Neuronal stem cell (in vitro differentiated cells): ENCODE results near the gene CCDC180. TPM values are rescaled to one million over a fixed set of nuclear protein-coding genes. Genes with fewer than 3 reads are reported as not detected.
"Not testable (repeated sequence)": the region's sequence is repeated elsewhere in the genome, so short reads cannot be mapped to it uniquely, and the experiment has no call there.

Experiments used
- DNase-seq: peaks from one replicate; pipeline ENCODE4 v3.0.0-alpha.2; 2013; ENCODE audit warnings: low spot score
- H2AFZ ChIP-seq: one replicate; pipeline ENCODE4 v1.6.1; 2013; ENCODE audit warnings: mild to moderate bottlenecking, low read length, inconsistent platforms
- H2AK5ac ChIP-seq: 2 replicates; pipeline ENCODE4 v1.6.1; 2013; ENCODE audit warnings: low read depth, mild to moderate bottlenecking, inconsistent platforms, low read length, moderate library complexity, mixed read lengths
- H2BK120ac ChIP-seq: 2 replicates; pipeline ENCODE4 v1.6.1; 2013; ENCODE audit warnings: low read depth, mild to moderate bottlenecking, inconsistent platforms, low read length, moderate library complexity, mixed read lengths
- H2BK12ac ChIP-seq: one replicate; pipeline ENCODE4 v1.6.1; 2013; ENCODE audit warnings: low read length, inconsistent platforms
- H2BK15ac ChIP-seq: 2 replicates; pipeline ENCODE4 v1.6.1; 2013; ENCODE audit warnings: mild to moderate bottlenecking, low read length, inconsistent platforms, mixed read lengths
- H2BK5ac ChIP-seq: one replicate; pipeline ENCODE4 v1.6.1; 2013; ENCODE audit warnings: inconsistent platforms, mild to moderate bottlenecking, low read length, moderate library complexity
- H3K14ac ChIP-seq: one replicate; pipeline ENCODE4 v1.6.1; 2013; ENCODE audit warnings: low read length, inconsistent platforms
- H3K18ac ChIP-seq: 2 replicates; pipeline ENCODE4 v1.6.1; 2013; ENCODE audit warnings: low read length, inconsistent platforms
- H3K23ac ChIP-seq: 2 replicates; pipeline ENCODE4 v1.6.1; 2013; ENCODE audit warnings: low read depth, mild to moderate bottlenecking, mixed read lengths, low read length, inconsistent platforms; ENCODE audit not compliant: poor library complexity
- H3K27ac ChIP-seq: replicated peaks from 3 replicates; pipeline ENCODE4 v1.5.1; 2013; ENCODE audit warnings: low read length, inconsistent platforms
- H3K27me3 ChIP-seq, 3 experiments: 2 replicates each; pipeline ENCODE4 v1.6.1; 2013; ENCODE audit warnings: low read length in 3 of 3, mild to moderate bottlenecking in 2 of 3, inconsistent platforms in 1 of 3, low read depth in 1 of 3, mixed read lengths in 1 of 3, moderate library complexity in 1 of 3; ENCODE audit not compliant: control insufficient read depth in 3 of 3, insufficient read depth in 3 of 3
- H3K36me3 ChIP-seq, 2 donors: replicated peaks in 1 of 2; 2 replicates each; pipeline ENCODE4 v1.6.1; 2013; ENCODE audit warnings: low read length in 2 of 2; ENCODE audit not compliant: control insufficient read depth in 2 of 2, insufficient read depth in 2 of 2
- H3K4ac ChIP-seq: 2 replicates; pipeline ENCODE4 v1.6.1; 2013; ENCODE audit warnings: inconsistent platforms, mild to moderate bottlenecking, low read length, moderate library complexity
- H3K4me1 ChIP-seq, 2 donors: 1 replicate in 1 of 2; 2 replicates in 1 of 2; pipeline ENCODE4 v1.6.1; 2013; ENCODE audit warnings: low read length in 2 of 2, low read depth in 1 of 2; ENCODE audit not compliant: control insufficient read depth in 2 of 2, insufficient read depth in 1 of 2
- H3K4me2 ChIP-seq: one replicate; pipeline ENCODE4 v1.6.1; 2013; ENCODE audit warnings: mild to moderate bottlenecking, low read length, inconsistent platforms; ENCODE audit not compliant: insufficient read depth, poor library complexity, severe bottlenecking
- H3K4me3 ChIP-seq, 2 donors: 2 replicates each; pipeline ENCODE4 v1.5.1; 2013; ENCODE audit warnings: low read length in 2 of 2, mild to moderate bottlenecking in 2 of 2, inconsistent platforms in 1 of 2, moderate library complexity in 1 of 2
- H3K79me1 ChIP-seq: one replicate; pipeline ENCODE4 v1.6.1; 2013; ENCODE audit warnings: low read depth, mild to moderate bottlenecking, inconsistent platforms, low read length, moderate library complexity
- H3K9ac ChIP-seq: one replicate; pipeline ENCODE4 v1.6.1; 2013; ENCODE audit warnings: mild to moderate bottlenecking, low read depth, low read length, inconsistent platforms; ENCODE audit not compliant: poor library complexity
- H3K9me3 ChIP-seq, 2 donors: replicated peaks in 1 of 2; 2 replicates each; pipeline versions ENCODE3 to v1.6.1; 2013; ENCODE audit warnings: low read length in 2 of 2, mild to moderate bottlenecking in 2 of 2, inconsistent platforms in 1 of 2, low read depth in 1 of 2, mixed read lengths in 1 of 2, moderate library complexity in 1 of 2; ENCODE audit not compliant: control insufficient read depth in 2 of 2, insufficient read depth in 1 of 2
- H4K8ac ChIP-seq: one replicate; pipeline ENCODE4 v1.6.1; 2013; ENCODE audit warnings: low read depth, mild to moderate bottlenecking, inconsistent platforms, low read length, moderate library complexity
- H4K91ac ChIP-seq: one replicate; pipeline ENCODE4 v1.6.1; 2013; ENCODE audit warnings: low read length, low read depth, mild to moderate bottlenecking, inconsistent platforms; ENCODE audit not compliant: poor library complexity
- WGBS, 2 donors: extraction: QIAGEN DNeasy Blood & Tissue Kit; methylation state at CpG; one replicate each; pipeline ENCODE4 v1.1.7; 2013; ENCODE audit warnings: missing lambda C conversion rate in 2 of 2, mixed read lengths in 1 of 2; ENCODE audit not compliant: insufficient read length in 2 of 2, insufficient replicate concordance in 1 of 2; ENCODE audit errors: extremely low coverage in 2 of 2; 5-methylcytosine and 5-hydroxymethylcytosine counted together
- polyA plus RNA-seq, 2 experiments: library from polyadenylated mRNA; stranded (reverse); fragments of 200-250 nt; gene quantifications; one replicate each; pipeline ENCODE4 v1.2.3, GENCODE V29; 2013

The CCDC180 gene
- polyA plus RNA-seq (2013, experiment 1 of 2) = 2.5 TPM
- 2.8 TPM for polyA plus RNA-seq (2013, experiment 2 of 2)

GRCh38 chr9:97307500-97308163 is at the start of gene CCDC180:
Gene CCDC180, plus strand, starts transcription at chr9:97307659. Its CDS starts 405 bp downstream, at chr9:97308064.
- H4K91ac ChIP-seq = no peak within 1 kb of the TSS
- no peaks in the 10 kb centered on the region for H3K9me3 ChIP-seq
- peak within 1 kb of the TSS in 1 of 2 donors; percentile 40 for H3K4me3 ChIP-seq
- H3K27me3 ChIP-seq = no peaks in the 10 kb centered on the region
- H3K4me2 ChIP-seq = peak within 1 kb of the TSS; percentile 40
- no peak for DNase-seq
- no peak within 1 kb of the TSS for H3K4ac ChIP-seq
- peak within 1 kb of the TSS; percentile 70 for H2AFZ ChIP-seq
- no peak within 1 kb of the TSS for H2BK15ac ChIP-seq
- WGBS, 2 donors = no CpG with 5 or more reads among the region's 42 CpGs
- H2BK5ac ChIP-seq = no peak within 1 kb of the TSS
- H3K27ac ChIP-seq = no peak within 1 kb of the TSS
- peaks cover 0 to 7% of the 10 kb centered on the region in 2 donors for H3K4me1 ChIP-seq
- no peaks in the 10 kb centered on the region for H3K79me1 ChIP-seq
- H3K9ac ChIP-seq = no peak within 1 kb of the TSS
- H2BK120ac ChIP-seq = no peak within 1 kb of the TSS
- peak within 1 kb of the TSS; percentile 61 for H3K23ac ChIP-seq
- no peak within 1 kb of the TSS for H2AK5ac ChIP-seq
- H4K8ac ChIP-seq = no peak within 1 kb of the TSS
- H3K18ac ChIP-seq = peak within 1 kb of the TSS; percentile 4
- H3K14ac ChIP-seq = no peak within 1 kb of the TSS
- no peak within 1 kb of the TSS for H2BK12ac ChIP-seq
- peaks cover 2 to 17% of the 10 kb centered on the region in 2 donors for H3K36me3 ChIP-seq

GRCh38 chr9:97259834-97260514 is 47.5 kb upstream of the CCDC180 start:
- H3K9ac ChIP-seq, H2BK120ac ChIP-seq, H2AK5ac ChIP-seq, H3K14ac ChIP-seq, H3K4me1 ChIP-seq, H3K4ac ChIP-seq, H3K27me3 ChIP-seq, H2BK15ac ChIP-seq, H3K4me3 ChIP-seq, H2BK5ac ChIP-seq, H3K79me1 ChIP-seq, H3K27ac ChIP-seq, H2BK12ac ChIP-seq, H3K23ac ChIP-seq, H3K4me2 ChIP-seq, H3K9me3 ChIP-seq, H3K36me3 ChIP-seq, DNase-seq, H3K18ac ChIP-seq, H2AFZ ChIP-seq, H4K8ac ChIP-seq, H4K91ac ChIP-seq: not testable (repeated sequence)
- WGBS, 2 donors = no CpG with 5 or more reads among the region's 4 CpGs

- DNase-seq = no peak
- Histone ChIP-seq H3K27me3 (no peaks in the 10 kb centered on the region), H2BK5ac (no peak overlapping the region), H2BK15ac (no peak overlapping the region), H3K9ac (peak overlapping the region; percentile 70), H4K8ac (no peak overlapping the region), H3K4me2 (peak overlapping the region; percentile 25), H3K79me1 (no peaks in the 10 kb centered on the region), H2BK12ac (no peak overlapping the region), H3K4me3 (no peak overlapping the region), H3K9me3 (no peaks in the 10 kb centered on the region), H3K14ac (no peak overlapping the region), H2AFZ (peak overlapping the region; percentile 35), H4K91ac (no peak overlapping the region), H3K4ac (no peak overlapping the region), H3K36me3 (no peaks in the 10 kb centered on the region), H2BK120ac (no peak overlapping the region), H3K18ac (no peak overlapping the region), H3K27ac (no peak overlapping the region), H2AK5ac (no peak overlapping the region), H3K4me1 (peaks cover 0 to 2% of the 10 kb centered on the region in 2 donors), H3K23ac (no peak overlapping the region)
- no CpG with 5 or more reads among the region's 29 CpGs for WGBS, 2 donors
Measured at GRCh38 chr9:97271292-97271691, 36.2 kb upstream of the CCDC180 start.

GRCh38 chr9:97272072-97272471 is 35.4 kb upstream of the CCDC180 start:
- Histone ChIP-seq H3K4me3 (no peak overlapping the region), H2AK5ac (no peak overlapping the region), H2BK120ac (no peak overlapping the region), H3K79me1 (no peaks in the 10 kb centered on the region), H2BK12ac (no peak overlapping the region), H2BK15ac (no peak overlapping the region), H3K14ac (no peak overlapping the region), H4K91ac (no peak overlapping the region), H3K9me3 (no peaks in the 10 kb centered on the region), H4K8ac (no peak overlapping the region), H3K4me2 (no peak overlapping the region), H3K4ac (no peak overlapping the region), H3K18ac (no peak overlapping the region), H3K23ac (no peak overlapping the region), H3K27ac (no peak overlapping the region), H3K27me3 (no peaks in the 10 kb centered on the region), H2AFZ (no peak overlapping the region), H3K36me3 (peaks cover 0 to under 1% of the 10 kb centered on the region in 2 donors), H3K9ac (no peak overlapping the region), H2BK5ac (no peak overlapping the region), H3K4me1 (peaks cover 0 to 2% of the 10 kb centered on the region in 2 donors)
- no CpG with 5 or more reads among the region's 4 CpGs for WGBS, 2 donors
- no peak for DNase-seq
